Body of pancreas (tissue), 4 donors: Measurements from ENCODE around the gene CDKL1. TPM values are rescaled to one million over a fixed set of nuclear protein-coding genes. Genes with fewer than 3 reads are reported as not detected.
A peak's percentile ranks its signal among the peaks of the same experiment; 100 is the strongest.

Source experiments
- ATAC-seq: fragments of 150-250 bp; one replicate; pipeline ENCODE4 v1.9.1; 2016
- DNase-seq, 4 donors: peaks; one replicate each; pipeline ENCODE4 v3.0.0-alpha.2; 2019
- H3K27ac ChIP-seq, 4 donors: fragments of 200-600 bp; sonication (generic); 1 replicate in 3 of 4; 2 replicates in 1 of 4; pipeline versions ENCODE4 v1.5.1 to v1.6.1; 2016 to 2019; ENCODE audit warnings: mild to moderate bottlenecking in 1 of 4, mixed read lengths in 1 of 4, moderate library complexity in 1 of 4
- H3K27me3 ChIP-seq, 2 donors: fragments of 200-600 bp; sonication (generic); one replicate each; pipeline ENCODE4 v1.6.0; 2016; ENCODE audit warnings: mild to moderate bottlenecking in 1 of 2
- H3K36me3 ChIP-seq, 2 donors: fragments of 200-600 bp; sonication (generic); replicated peaks in 1 of 2; 2 replicates each; pipeline ENCODE4 v1.5.1; 2016; ENCODE audit warnings: low read depth in 2 of 2; ENCODE audit not compliant: insufficient read depth in 1 of 2
- H3K4me1 ChIP-seq: fragments of 200-600 bp; sonication (generic); one replicate; pipeline ENCODE4 v1.6.0; 2016
- H3K4me3 ChIP-seq, 2 donors: fragments of 200-600 bp; sonication (generic); 1 replicate in 1 of 2; 2 replicates in 1 of 2; pipeline ENCODE4 v1.5.1; 2016 to 2019
- H3K9me3 ChIP-seq, 3 donors: fragments of 200-600 bp; sonication (generic); 1 replicate in 2 of 3; 2 replicates in 1 of 3; pipeline ENCODE4 v1.5.1; 2016
- POLR2A ChIP-seq, 3 donors: fragments of 450-650 bp; IDR thresholded peaks; one replicate each; pipeline ENCODE4 v1.6.1; 2016; ENCODE audit warnings: antibody characterized with exemption in 3 of 3, mild to moderate bottlenecking in 2 of 3
- WGBS, 2 donors: methylation state at CpG; one replicate each; pipeline ENCODE4 v1.1.5; 2017; 5-methylcytosine and 5-hydroxymethylcytosine counted together
- intact Hi-C: fragments of 100-400 bp; cut with DNase I; formaldehyde crosslinking; loops from one replicate; pipeline ENCODE4 v1.15.1; 2023
- total RNA-seq, 2 donors: library from RNA; depleted of rRNA; stranded (reverse); fragments of >200 nt; gene quantifications; one replicate each; pipeline ENCODE4 v1.1.0, GENCODE V29; 2016
- TF ChIP-seq, protein P1 (sequence below), 7 experiments: fragments of 450-650 bp in 4 of 7; fragments of 200-600 bp in 3 of 7; sonication (generic) in 3 of 7; IDR thresholded peaks; one replicate each; pipeline ENCODE4 v1.5.1; 2016 to 2019; ENCODE audit warnings: antibody characterized with exemption in 7 of 7

The CDKL1 gene
- 1 to 10 TPM; 6.2 to 7.3 TPM for total RNA-seq

GRCh38 chr14:50396631-50397389, at the start of gene CDKL1:
CDKL1 (minus strand) TSS chr14:50396881; CDS start chr14:50395868, 1,013 bp downstream.
- H3K4me1 ChIP-seq, result peaks cover 16% of the 10 kb centered on the region
- 0 to 1% methylated on average over 12 to 74 of the region's 77 CpGs for WGBS, 2 donors
- no peaks in the 10 kb centered on the region for H3K27me3 ChIP-seq

GRCh38 chr14:50434528-50434927, 37.8 kb upstream of the CDKL1 start:
- ATAC-seq, result no peak
- H3K36me3 ChIP-seq, result peaks cover 4 to 7% of the 10 kb centered on the region in 2 donors
- no peaks in the 10 kb centered on the region for H3K27me3 ChIP-seq
- no peak overlapping the region for H3K4me3 ChIP-seq
- H3K9me3 ChIP-seq, result no peaks in the 10 kb centered on the region
- no peaks in the 10 kb centered on the region for H3K4me1 ChIP-seq
- no peak for DNase-seq
- no peak overlapping the region for H3K27ac ChIP-seq
- intact Hi-C loops, result no loop called here
- TF ChIP-seq, protein P1, sequence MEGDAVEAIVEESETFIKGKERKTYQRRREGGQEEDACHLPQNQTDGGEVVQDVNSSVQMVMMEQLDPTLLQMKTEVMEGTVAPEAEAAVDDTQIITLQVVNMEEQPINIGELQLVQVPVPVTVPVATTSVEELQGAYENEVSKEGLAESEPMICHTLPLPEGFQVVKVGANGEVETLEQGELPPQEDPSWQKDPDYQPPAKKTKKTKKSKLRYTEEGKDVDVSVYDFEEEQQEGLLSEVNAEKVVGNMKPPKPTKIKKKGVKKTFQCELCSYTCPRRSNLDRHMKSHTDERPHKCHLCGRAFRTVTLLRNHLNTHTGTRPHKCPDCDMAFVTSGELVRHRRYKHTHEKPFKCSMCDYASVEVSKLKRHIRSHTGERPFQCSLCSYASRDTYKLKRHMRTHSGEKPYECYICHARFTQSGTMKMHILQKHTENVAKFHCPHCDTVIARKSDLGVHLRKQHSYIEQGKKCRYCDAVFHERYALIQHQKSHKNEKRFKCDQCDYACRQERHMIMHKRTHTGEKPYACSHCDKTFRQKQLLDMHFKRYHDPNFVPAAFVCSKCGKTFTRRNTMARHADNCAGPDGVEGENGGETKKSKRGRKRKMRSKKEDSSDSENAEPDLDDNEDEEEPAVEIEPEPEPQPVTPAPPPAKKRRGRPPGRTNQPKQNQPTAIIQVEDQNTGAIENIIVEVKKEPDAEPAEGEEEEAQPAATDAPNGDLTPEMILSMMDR (IDR thresholded peaks at IDR 0.05), result no peak

More at GRCh38 chr14:50396631-50397389, at the start of gene CDKL1:
- peak within 1 kb of the TSS; percentile 41 to 86 (median 82) for H3K27ac ChIP-seq
- H3K9me3 ChIP-seq, result no peaks in the 10 kb centered on the region
- peak within 1 kb of the TSS; percentile 44 to 55 for H3K4me3 ChIP-seq
- TF ChIP-seq, protein P1 (IDR thresholded peaks at IDR 0.05), result no peak
- peak; percentile 32 to 61 (median 44) for TF ChIP-seq POLR2A (IDR thresholded peaks at IDR 0.05)
- peak; percentile 71 to 81 (median 74) for DNase-seq
- no peaks in the 10 kb centered on the region for H3K36me3 ChIP-seq
- intact Hi-C loops, result no loop called here
- ATAC-seq, result peak; percentile 90

DNA sequence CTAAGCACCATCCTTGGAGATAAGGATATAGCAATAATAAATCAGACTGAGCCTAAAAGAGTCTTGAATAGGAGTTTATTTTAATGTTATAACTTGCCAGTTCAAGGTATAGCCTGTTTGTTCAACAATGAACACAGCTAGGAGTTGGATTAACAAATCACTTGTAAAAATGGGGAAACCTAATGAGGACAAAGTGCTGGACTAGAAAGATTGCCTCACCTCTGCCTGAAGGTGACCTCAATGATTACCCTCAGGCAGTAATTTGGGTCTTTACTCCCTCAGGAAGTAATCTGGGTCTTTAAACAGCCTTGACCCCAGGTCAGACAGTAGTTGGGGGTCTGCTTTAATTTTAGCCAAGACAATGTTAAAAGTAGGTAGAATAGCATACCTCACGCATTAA, 35.5 kb upstream of the CDKL1 start:
- ATAC-seq (no peak), DNase-seq (no peak)
- peaks cover 0 to 6% of the 10 kb centered on the region in 2 donors for H3K36me3 ChIP-seq
- no peaks in the 10 kb centered on the region for H3K27me3 ChIP-seq
- no peak for TF ChIP-seq POLR2A (IDR thresholded peaks at IDR 0.05)
- TF ChIP-seq, protein P1 (IDR thresholded peaks at IDR 0.05), result no peak
- no peak overlapping the region for H3K27ac ChIP-seq
- H3K4me1 ChIP-seq, result no peaks in the 10 kb centered on the region
- no peak overlapping the region for H3K4me3 ChIP-seq
- no peaks in the 10 kb centered on the region for H3K9me3 ChIP-seq
- intact Hi-C loops, result no loop called here
- WGBS, 2 donors, result 100% methylated on average over 1 of the region's 1 CpG

DNA sequence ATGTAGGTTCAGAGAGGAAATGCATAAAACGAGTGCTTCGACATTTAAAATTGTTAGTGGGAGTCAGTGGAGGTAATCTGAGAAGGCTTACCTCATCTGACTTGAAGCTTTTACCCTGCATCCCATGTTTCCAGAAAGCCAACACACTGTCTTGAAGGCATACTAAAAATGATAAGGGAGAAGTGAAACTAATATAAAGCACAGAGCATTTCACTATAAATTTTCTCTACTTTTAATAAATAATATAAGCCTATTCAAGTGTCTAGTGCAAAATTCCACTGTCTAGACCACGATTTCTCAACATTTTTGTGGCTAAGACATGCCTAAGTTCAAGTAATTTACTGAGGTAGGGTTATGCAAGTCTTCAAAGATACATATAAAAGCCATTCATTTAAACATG, 29.1 kb upstream of the CDKL1 start:
- intact Hi-C loops, result no loop called here
- no peaks in the 10 kb centered on the region for H3K9me3 ChIP-seq
- peaks cover 3 to 7% of the 10 kb centered on the region in 2 donors for H3K36me3 ChIP-seq
- no peak overlapping the region for H3K27ac ChIP-seq
- no peaks in the 10 kb centered on the region for H3K27me3 ChIP-seq
- TF ChIP-seq, protein P1 (IDR thresholded peaks at IDR 0.05), result no peak
- TF ChIP-seq POLR2A (IDR thresholded peaks at IDR 0.05), result no peak
- ATAC-seq (no peak), DNase-seq (no peak)
- no peaks in the 10 kb centered on the region for H3K4me1 ChIP-seq
- no peak overlapping the region for H3K4me3 ChIP-seq
- WGBS, 2 donors, result 89% methylated on average over 3 of the region's 3 CpGs

- Histone ChIP-seq H3K27ac (no peak overlapping the region), H3K4me3 (no peak overlapping the region), H3K4me1 (no peaks in the 10 kb centered on the region), H3K36me3 (peaks cover 3 to 7% of the 10 kb centered on the region in 2 donors), H3K9me3 (no peaks in the 10 kb centered on the region), H3K27me3 (no peaks in the 10 kb centered on the region)
- TF ChIP-seq POLR2A (IDR thresholded peaks at IDR 0.05), result no peak
- TF ChIP-seq, protein P1 (IDR thresholded peaks at IDR 0.05), result no peak
- ATAC-seq (no peak), DNase-seq (no peak)
- 84 to 90% methylated on average over 2 of the region's 2 CpGs for WGBS, 2 donors
- intact Hi-C loops, result no loop called here
These were observed 28.4 kb upstream of the CDKL1 start for GRCh38 chr14:50425105-50425504.
